IPS DF 6.9 (cell line): ENCODE measurements around the gene SLTM.
A peak's percentile ranks its signal among the peaks of the same experiment; 100 is the strongest.
"Not testable (repeated sequence)": the region's sequence is repeated elsewhere in the genome, so short reads cannot be mapped to it uniquely, and the experiment has no call there.

Experiments
- DNase-seq: peaks from one replicate; pipeline ENCODE4 v3.0.0-alpha.2; 2013; ENCODE audit warnings: low read depth, low spot score
- H3K27ac ChIP-seq: one replicate; pipeline ENCODE4 v1.5.1; 2013; ENCODE audit warnings: low read length, control low read depth
- H3K27me3 ChIP-seq: 2 replicates; pipeline ENCODE4 v1.6.1; 2013; ENCODE audit warnings: mild to moderate bottlenecking, low read length; ENCODE audit not compliant: control insufficient read depth, insufficient read depth
- H3K36me3 ChIP-seq: 2 replicates; pipeline ENCODE4 v1.6.1; 2013; ENCODE audit warnings: low read length; ENCODE audit not compliant: control insufficient read depth, insufficient read depth
- H3K4me1 ChIP-seq: 2 replicates; pipeline ENCODE4 v1.6.1; 2013; ENCODE audit warnings: low read length; ENCODE audit not compliant: control insufficient read depth, insufficient read depth
- H3K4me3 ChIP-seq: 2 replicates; pipeline ENCODE4 v1.5.1; 2013; ENCODE audit warnings: mild to moderate bottlenecking, low read length
- H3K9me3 ChIP-seq: 2 replicates; pipeline ENCODE4 v1.6.1; 2013; ENCODE audit warnings: low read length, inconsistent platforms; ENCODE audit not compliant: control insufficient read depth, insufficient read depth
- WGBS: extraction: QIAGEN DNeasy Blood & Tissue Kit; methylation state at CpG from one replicate; pipeline ENCODE4 v1.1.7; 2013; ENCODE audit warnings: mixed read lengths, missing lambda C conversion rate; ENCODE audit not compliant: insufficient read length, insufficient coverage; 5-methylcytosine and 5-hydroxymethylcytosine counted together

SLTM gene

DNA sequence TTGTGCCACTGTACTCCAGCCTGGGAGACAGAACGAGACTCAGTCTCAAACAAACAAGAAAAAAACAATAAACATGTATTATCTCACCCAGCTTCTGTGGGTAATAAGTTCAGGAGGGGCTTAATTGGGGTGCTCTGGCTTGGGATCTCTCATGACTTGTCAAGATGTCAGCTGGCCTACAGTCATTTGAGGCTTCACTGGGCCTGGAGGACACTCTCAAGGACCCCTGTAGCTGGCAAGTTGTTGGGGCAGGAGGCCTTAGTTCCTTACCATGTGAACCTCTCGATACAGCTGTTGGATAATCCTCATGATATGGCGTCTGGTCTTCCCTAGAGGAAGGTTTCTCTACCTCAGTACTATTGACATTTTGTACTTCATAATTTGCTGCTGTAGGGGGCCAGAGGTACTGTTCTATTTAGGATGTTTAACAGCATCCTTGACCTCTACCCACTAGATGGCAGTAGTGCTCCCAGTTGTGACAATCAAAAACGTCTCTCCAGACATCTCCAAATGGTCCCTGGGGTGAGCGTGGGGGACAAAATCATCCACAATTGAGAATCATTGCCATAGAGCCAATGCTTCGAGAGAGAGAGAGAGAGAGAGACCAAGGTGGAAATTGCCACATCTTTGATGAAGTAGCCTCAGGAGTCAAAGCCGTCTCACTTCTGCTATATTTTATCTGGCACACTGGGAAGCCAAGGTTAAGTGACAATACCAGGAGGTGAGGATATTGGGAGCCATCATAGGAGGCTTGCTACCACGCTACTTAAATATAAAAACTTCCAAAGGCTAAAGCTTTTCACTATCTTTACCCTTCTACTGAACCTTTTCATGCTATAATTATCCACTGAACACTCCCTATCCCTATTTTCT lies 23.9 kb upstream of the SLTM start:
- Histone ChIP-seq H3K36me3 (no peaks in the 10 kb centered on the region), H3K4me1 (no peaks in the 10 kb centered on the region; the same call in 1 of the 2 replicates), H3K27ac (no peak overlapping the region), H3K4me3 (no peak overlapping the region), H3K9me3 (no peaks in the 10 kb centered on the region), H3K27me3 (no peaks in the 10 kb centered on the region)
- peak; percentile 77 for DNase-seq
- WGBS: no CpG with 5 or more reads among the region's 8 CpGs

DNA sequence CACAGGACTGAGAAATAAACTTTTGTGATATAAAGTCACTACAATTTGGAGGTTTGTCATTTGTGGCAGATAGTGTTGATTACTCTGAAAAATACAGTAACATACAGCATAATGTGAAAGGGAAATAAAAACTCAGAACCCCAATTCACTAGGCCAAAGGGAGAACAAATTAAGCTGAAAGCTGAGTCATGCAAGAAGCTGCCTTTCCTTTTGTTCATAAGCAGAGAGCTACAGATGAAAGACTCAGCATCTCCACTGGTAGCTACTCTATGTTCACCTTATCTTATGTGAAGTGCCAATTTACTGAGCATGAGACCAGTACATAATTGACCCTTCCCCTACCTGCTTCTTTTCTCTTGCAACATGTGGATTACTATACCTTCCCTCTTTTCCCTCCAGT lies 19.3 kb upstream of the SLTM start:
- H3K4me3 ChIP-seq: no peak overlapping the region
- no peak overlapping the region for H3K27ac ChIP-seq
- H3K36me3 ChIP-seq: no peaks in the 10 kb centered on the region
- H3K9me3 ChIP-seq: no peaks in the 10 kb centered on the region
- no peaks in the 10 kb centered on the region for H3K27me3 ChIP-seq
- no peaks in the 10 kb centered on the region; the same call in 1 of the 2 replicates for H3K4me1 ChIP-seq
- DNase-seq: no peak

DNA sequence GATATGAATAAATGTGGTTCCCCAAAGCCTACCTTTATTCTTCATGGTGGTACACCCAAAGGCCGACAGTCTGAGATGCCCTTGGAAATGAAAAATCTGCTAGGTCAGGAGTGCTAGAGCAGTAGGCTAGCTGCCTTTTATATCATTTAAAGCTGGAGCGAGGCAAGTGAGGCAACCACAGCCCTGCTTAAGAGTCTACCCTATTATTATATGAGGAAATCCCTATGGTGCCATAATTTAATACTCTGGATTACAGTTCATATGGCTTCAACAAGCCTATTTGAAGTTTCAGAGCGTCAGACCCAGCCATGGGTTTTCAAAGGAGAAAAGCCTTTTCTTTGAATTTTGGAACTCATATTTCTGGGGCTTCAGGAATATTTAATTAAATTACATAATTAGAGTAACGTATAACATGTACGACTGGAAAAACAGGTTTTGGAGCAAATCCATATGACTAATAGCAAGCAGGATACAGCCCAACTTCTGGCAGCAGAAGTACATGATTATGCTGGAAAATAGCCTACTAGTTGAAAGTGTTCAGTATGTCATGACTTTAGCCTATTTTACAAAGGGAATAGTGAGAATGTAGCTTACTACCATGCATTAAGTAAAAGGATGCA lies 18.0 kb upstream of the SLTM start:
- Histone ChIP-seq H3K4me3 (no peak overlapping the region), H3K36me3 (no peaks in the 10 kb centered on the region), H3K4me1 (no peaks in the 10 kb centered on the region; the same call in 1 of the 2 replicates), H3K27ac (no peak overlapping the region), H3K27me3 (no peaks in the 10 kb centered on the region), H3K9me3 (no peaks in the 10 kb centered on the region)
- WGBS: no CpG with 5 or more reads among the region's 5 CpGs
- DNase-seq: no peak

DNA sequence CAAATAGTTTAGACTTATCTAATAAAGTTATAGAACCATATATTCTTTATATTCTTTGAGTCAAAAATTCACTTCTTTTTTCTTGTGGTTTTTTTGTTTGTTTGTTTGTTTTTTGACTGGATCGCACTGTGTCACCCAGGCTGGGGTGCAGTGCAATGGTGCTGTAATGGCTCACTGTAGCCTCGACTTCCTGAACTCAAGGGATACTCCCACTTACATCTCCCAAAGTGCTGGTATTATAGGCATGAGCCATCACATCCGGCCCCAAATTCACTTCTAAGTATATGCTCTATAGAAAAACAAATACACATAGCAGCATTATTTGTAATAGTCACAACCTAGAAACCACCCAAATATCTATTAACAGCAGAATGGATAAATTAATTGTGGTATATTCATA lies 13.7 kb upstream of the SLTM start:
- Histone ChIP-seq H3K9me3 (no peaks in the 10 kb centered on the region), H3K27ac (no peak overlapping the region), H3K4me3 (no peak overlapping the region), H3K27me3 (no peaks in the 10 kb centered on the region), H3K36me3 (no peaks in the 10 kb centered on the region), H3K4me1 (no peaks in the 10 kb centered on the region)
- DNase-seq: no peak
- no CpG with 5 or more reads among the region's 3 CpGs for WGBS

DNA sequence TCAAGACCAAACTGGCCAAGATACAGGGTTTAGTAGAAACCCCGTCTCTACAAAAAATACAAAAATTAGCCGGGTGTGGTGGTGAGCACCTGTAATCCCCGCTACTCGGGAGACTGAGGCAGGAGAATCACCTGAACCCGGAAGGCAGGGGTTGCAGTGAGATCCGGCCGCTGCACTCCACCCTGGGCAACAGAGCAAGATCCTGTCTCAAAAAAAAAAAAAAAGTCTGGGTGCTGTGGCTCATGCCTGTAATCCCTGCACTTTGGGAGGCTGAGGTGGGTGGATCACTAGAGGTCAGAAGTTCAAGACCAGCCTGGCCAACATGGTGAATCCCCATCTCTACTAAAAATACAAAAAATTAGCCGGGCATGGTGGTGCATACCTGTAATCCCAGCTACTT lies 1.5 kb upstream of the SLTM start:
- H3K9me3 ChIP-seq, H3K36me3 ChIP-seq, DNase-seq, H3K27ac ChIP-seq, H3K4me1 ChIP-seq, H3K4me3 ChIP-seq, H3K27me3 ChIP-seq: not testable (repeated sequence)
- no CpG with 5 or more reads among the region's 8 CpGs for WGBS

DNA sequence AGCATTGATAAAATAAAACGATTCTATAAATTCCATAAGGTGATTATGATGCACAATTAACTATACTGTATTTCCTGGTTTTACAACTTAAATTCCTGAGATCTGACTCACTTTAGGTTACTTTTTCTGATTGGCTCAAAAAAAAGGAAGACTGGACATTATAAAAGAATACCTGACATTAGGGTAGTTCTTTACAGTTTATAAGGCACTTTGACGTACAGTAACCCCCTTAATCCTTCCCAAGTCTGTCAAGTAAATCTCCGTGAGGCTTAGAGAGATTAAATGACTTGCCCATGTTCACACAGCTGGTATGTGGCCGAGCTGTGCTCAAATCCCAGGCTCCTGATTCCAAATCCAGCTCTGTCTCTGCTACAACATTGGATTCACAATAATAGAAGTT lies 1.0 kb upstream of the SLTM start:
- Histone ChIP-seq H3K27me3 (no peaks in the 10 kb centered on the region), H3K36me3 (no peaks in the 10 kb centered on the region), H3K27ac (no peak overlapping the region), H3K9me3 (no peaks in the 10 kb centered on the region), H3K4me3 (peak overlapping the region; percentile 91; the same call in 1 of the 2 replicates), H3K4me1 (no peaks in the 10 kb centered on the region)
- no peak for DNase-seq
- WGBS: no CpG with 5 or more reads among the region's 4 CpGs

DNA sequence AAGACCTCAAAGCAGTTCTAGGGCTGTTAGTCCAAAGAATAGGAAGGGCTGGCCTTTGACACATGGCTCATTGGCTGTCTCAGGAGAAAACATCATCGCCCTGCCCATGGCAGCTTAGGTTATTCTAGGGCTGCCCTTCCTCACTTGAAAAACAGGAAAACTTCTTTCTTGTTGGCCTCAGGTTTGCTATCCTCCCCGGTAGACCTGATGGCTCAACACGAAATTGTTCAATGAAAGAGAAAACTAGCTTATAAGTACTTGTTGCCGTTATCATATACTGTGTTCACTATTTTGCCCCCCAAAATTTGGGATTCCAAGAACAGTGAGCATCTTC lies 602 bp upstream of the SLTM start:
- DNase-seq: no peak
- H3K27me3 ChIP-seq: no peaks in the 10 kb centered on the region
- H3K4me1 ChIP-seq: no peaks in the 10 kb centered on the region
- no peaks in the 10 kb centered on the region for H3K9me3 ChIP-seq
- WGBS: no CpG with 5 or more reads among the region's 4 CpGs
- H3K36me3 ChIP-seq: no peaks in the 10 kb centered on the region
- H3K4me3 ChIP-seq: peak overlapping the region; percentile 91; the same call in 1 of the 2 replicates
- peak overlapping the region; percentile 1 for H3K27ac ChIP-seq

DNA sequence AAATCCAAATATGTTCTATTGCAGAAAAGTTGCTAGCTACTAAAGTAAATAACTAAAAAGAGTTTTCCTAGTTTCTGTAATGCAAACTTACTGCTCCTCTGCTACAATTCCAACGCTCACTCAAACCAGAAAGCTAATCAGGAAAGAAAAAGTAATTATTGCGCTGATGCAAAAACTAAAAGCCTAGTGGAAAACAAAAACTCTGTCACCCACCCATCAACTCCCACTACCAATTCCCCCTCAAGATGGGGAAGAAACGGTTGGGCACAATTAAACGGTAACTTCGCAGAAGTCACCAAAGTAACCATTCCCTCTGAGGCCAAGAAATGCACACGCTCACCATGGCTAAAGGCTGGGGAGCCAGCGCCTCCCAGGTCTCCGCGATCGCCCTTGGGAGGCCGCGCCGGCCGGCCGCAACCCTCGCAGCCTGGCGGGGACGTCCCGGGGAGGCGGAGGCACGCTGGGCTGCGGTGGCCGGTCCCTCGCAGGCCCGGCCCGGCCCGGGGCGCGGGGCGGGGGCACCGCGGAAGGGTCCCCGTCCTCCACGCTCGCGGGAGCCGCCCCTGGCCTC lies 684 bp downstream of the SLTM start:
- Histone ChIP-seq H3K4me1 (no peaks in the 10 kb centered on the region), H3K9me3 (no peaks in the 10 kb centered on the region), H3K36me3 (no peaks in the 10 kb centered on the region; the same call in 1 of the 2 replicates), H3K4me3 (peak overlapping the region; percentile 91), H3K27ac (no peak overlapping the region), H3K27me3 (no peaks in the 10 kb centered on the region)
- WGBS: no CpG with 5 or more reads among the region's 37 CpGs
- no peak for DNase-seq

DNA sequence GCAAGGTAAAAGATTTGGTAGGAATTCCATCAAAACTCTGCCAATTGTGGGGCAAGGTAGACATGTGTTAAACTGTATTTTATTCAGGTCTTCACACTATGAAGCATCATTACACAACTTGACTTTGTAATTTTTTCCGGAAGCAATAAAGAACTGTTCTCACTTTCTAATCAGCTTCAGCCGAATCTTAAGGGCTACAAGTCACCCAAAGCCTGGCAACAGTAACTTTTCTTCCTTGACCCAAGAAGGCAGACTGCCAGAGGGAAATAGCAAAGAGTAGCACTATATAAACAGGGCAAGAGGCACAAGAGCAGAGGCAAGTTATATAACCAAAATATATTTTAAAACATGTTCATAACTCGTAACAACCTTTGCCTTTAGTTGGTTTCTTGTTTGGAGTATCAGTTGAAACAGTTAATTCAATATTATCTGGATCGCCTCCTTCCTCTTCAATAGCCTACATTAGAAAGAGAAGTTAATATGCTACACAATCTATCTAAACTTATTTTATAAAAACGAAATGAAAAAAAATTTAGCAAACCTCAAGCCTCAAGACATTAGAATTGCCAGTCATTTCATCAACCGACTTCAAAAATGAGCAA lies 1.4 kb downstream of the SLTM start:
- WGBS: no CpG with 5 or more reads among the region's 6 CpGs
- Histone ChIP-seq H3K4me3 (peak overlapping the region; percentile 91; the same call in 1 of the 2 replicates), H3K4me1 (0 out of 2 replicates have a peak, but pooled peaks cover 2% of the 10 kb centered on the region), H3K36me3 (no peaks in the 10 kb centered on the region; the same call in 1 of the 2 replicates), H3K27ac (no peak overlapping the region), H3K27me3 (no peaks in the 10 kb centered on the region), H3K9me3 (no peaks in the 10 kb centered on the region)
- DNase-seq: no peak

DNA sequence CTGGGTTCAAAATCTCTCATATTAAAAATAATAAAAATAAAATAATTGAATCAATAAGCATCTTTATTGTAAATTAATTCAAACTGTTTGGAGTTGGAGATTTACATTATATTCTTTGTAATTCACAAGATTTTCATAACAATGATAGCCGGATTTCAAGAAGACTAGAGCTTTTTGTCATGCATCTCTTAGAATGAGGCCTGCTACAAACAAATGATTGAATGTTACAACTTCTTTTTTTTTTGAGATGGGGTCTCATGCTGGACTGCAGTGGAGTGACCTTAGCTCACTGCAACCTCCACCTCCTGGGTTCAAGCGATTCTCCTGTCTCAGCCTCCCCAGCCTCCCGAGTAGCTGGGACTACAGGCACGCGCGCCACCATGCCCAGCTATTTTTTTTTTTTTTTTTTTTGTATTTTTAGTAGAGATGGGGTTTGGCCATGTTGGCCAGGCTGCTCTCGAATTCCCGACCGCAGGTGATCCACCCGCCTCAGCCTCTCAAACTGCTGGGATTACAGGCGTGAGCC lies 3.5 kb downstream of the SLTM start:
- H3K4me3 ChIP-seq: no peak overlapping the region
- no CpG with 5 or more reads among the region's 11 CpGs for WGBS
- H3K27ac ChIP-seq: no peak overlapping the region

More for the DNA sequence above, 3.5 kb downstream of the SLTM start:
- Histone ChIP-seq H3K36me3 (peaks cover 4% of the 10 kb centered on the region; the same call in 1 of the 2 replicates), H3K27me3 (no peaks in the 10 kb centered on the region), H3K4me1 (0 out of 2 replicates have a peak, but pooled peaks cover 2% of the 10 kb centered on the region), H3K9me3 (no peaks in the 10 kb centered on the region)
- no peak for DNase-seq
